PC-3 (cell line): ENCODE results near the gene PTPRN2. TPM values are rescaled to one million over a fixed set of nuclear protein-coding genes. Genes with fewer than 3 reads are reported as not detected.
"Not testable (repeated sequence)": the region's sequence is repeated elsewhere in the genome, so short reads cannot be mapped to it uniquely, and the experiment has no call there.

Experiments
- ATAC-seq: fragments of 200-7000 bp; cut with Tn5 transposase; 2 replicates; pipeline ENCODE4 v1.9.1; 2020; ENCODE audit warnings: mild to moderate bottlenecking, moderate library complexity
- BruUV-seq: library from RNA; stranded (reverse); fragments of 400-500 nt; replicated peaks from 2 replicates; lab custom pipeline; 2021; lab: Mats Ljungman, UMichigan
- CTCF ChIA-PET: fragments of 300-600 bp; sonication (Branson Sonifier 250); formaldehyde crosslinking; loops from one replicate; lab custom pipeline; 2022; ENCODE audit warnings: antibody characterized with exemption; lab: Charles Lee
- POLR2A ChIA-PET: fragments of 300-600 bp; sonication (Branson Sonifier 250); formaldehyde crosslinking; loops from one replicate; lab custom pipeline; 2022; ENCODE audit warnings: antibody characterized with exemption; ENCODE audit not compliant: unreplicated experiment; lab: Charles Lee
- DNase-seq: peaks from one replicate; pipeline ENCODE4 v3.0.0-alpha.2; 2015
- H2AFZ ChIP-seq: fragments of 300-600 bp; sonication (generic); 2 replicates; pipeline ENCODE4 v1.6.0; 2016; ENCODE audit warnings: antibody characterized with exemption, low read length
- H3F3A ChIP-seq: fragments of 300-600 bp; sonication (generic); one replicate; pipeline ENCODE4 v1.6.0; 2017; ENCODE audit warnings: antibody characterized with exemption, low read length, control low read depth, mild to moderate bottlenecking; ENCODE audit not compliant: unreplicated experiment
- H3K27ac ChIP-seq: fragments of 300-600 bp; sonication (generic); 2 replicates; pipeline ENCODE4 v1.5.1; 2016; ENCODE audit warnings: mild to moderate bottlenecking, low read length
- H3K27me3 ChIP-seq: fragments of 300-600 bp; sonication (generic); 2 replicates; pipeline ENCODE4 v1.6.1; 2016; ENCODE audit warnings: low read length, mixed read lengths
- H3K36me3 ChIP-seq: fragments of 300-600 bp; sonication (generic); 2 replicates; pipeline ENCODE4 v1.6.1; 2016; ENCODE audit warnings: low read depth, mixed run types, low read length, mixed read lengths
- H3K4me1 ChIP-seq: fragments of 300-600 bp; sonication (generic); 2 replicates; pipeline ENCODE4 v1.5.1; 2016; ENCODE audit warnings: low read length; ENCODE audit not compliant: insufficient read depth
- H3K4me2 ChIP-seq: fragments of 300-600 bp; sonication (generic); 2 replicates; pipeline ENCODE4 v1.6.0; 2016; ENCODE audit warnings: low read length
- H3K4me3 ChIP-seq: fragments of 300-600 bp; sonication (generic); 2 replicates; pipeline ENCODE4 v1.5.1; 2016; ENCODE audit warnings: mild to moderate bottlenecking, low read length, mixed read lengths
- H3K79me2 ChIP-seq: fragments of 300-600 bp; sonication (generic); 2 replicates; pipeline ENCODE4 v1.6.1; 2017; ENCODE audit warnings: low read length, mixed read lengths
- H3K9ac ChIP-seq: fragments of 300-600 bp; sonication (generic); 2 replicates; pipeline ENCODE4 v1.6.0; 2016; ENCODE audit warnings: mild to moderate bottlenecking, low read length
- H3K9me2 ChIP-seq: fragments of 300-600 bp; sonication (generic); replicated peaks from 2 replicates; pipeline ENCODE4 v1.6.1; 2016; ENCODE audit warnings: mixed run types, low read length, mixed read lengths
- H3K9me3 ChIP-seq: fragments of 300-600 bp; sonication (generic); 2 replicates; pipeline ENCODE4 v1.6.1; 2016; ENCODE audit warnings: low read length, mixed read lengths
- H4K20me1 ChIP-seq: fragments of 300-600 bp; sonication (generic); 2 replicates; pipeline ENCODE4 v1.6.1; 2016; ENCODE audit warnings: low read length, mixed read lengths
- EZH2 ChIP-seq: fragments of 300-600 bp; sonication (generic); IDR thresholded peaks from one replicate; pipeline ENCODE4 v1.6.1; 2017; ENCODE audit warnings: antibody characterized with exemption, mild to moderate bottlenecking, low read length; ENCODE audit not compliant: unreplicated experiment
- EZH2phosphoT487 ChIP-seq: fragments of 300-600 bp; sonication (generic); IDR thresholded peaks from 2 replicates; pipeline ENCODE4 v1.6.1; 2018; ENCODE audit warnings: mild to moderate bottlenecking, antibody characterized with exemption, low read length, borderline replicate concordance
- intact Hi-C: fragments of 100-400 bp; cut with micrococcal nuclease; formaldehyde crosslinking; loops from 2 replicates; pipeline ENCODE4 v1.9.0; 2023
- total RNA-seq: library from RNA; depleted of rRNA; stranded (reverse); fragments of >200 nt; gene quantifications from 2 replicates; pipeline ENCODE4 v1.2.3, GENCODE V29; 2014
- TF ChIP-seq, protein P1 (sequence below): fragments of 300-600 bp; sonication (generic); conservative IDR thresholded peaks from 2 replicates; pipeline ENCODE4 v1.5.1; 2017; ENCODE audit warnings: antibody characterized with exemption, low read depth, mild to moderate bottlenecking, low read length

The PTPRN2 gene
- total RNA-seq, 1 experiment from 2014 or later, result 3.2 TPM

DNA sequence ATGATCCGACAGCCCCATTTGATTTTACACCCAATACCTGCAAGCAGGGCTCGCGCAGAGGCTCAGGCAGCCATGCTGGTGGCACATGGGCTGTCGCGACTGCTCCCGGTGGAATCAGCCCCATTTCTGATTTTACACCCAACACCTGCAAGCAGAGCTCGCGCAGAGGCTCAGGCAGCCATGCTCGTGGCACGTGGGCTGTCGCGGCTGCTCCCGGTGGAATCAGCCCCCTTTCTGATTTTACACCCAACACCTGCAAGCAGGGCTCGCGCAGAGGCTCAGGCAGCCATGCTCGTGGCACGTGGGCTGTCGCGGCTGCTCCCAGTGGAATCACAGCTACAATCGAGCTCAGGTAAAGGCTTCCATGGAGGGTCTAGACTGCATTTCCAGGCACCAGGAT lies 244.1 kb downstream of the PTPRN2 start:
- DNase-seq, result no peak
- no peak overlapping the region for H3K4me2 ChIP-seq
- no peak for ATAC-seq
- 0 out of 2 replicates have a peak, but pooled peaks cover 4% of the 10 kb centered on the region for H3K9me3 ChIP-seq
- H3F3A ChIP-seq, result no peaks in the 10 kb centered on the region
- intact Hi-C loops, result no loop called here
- BruUV-seq, result no TSS peak
- H2AFZ ChIP-seq, result no peak overlapping the region
- H3K9ac ChIP-seq, result no peak overlapping the region
- H3K9me2 ChIP-seq, result no peaks in the 10 kb centered on the region
- H3K4me3 ChIP-seq, result no peak overlapping the region
- H3K27me3 ChIP-seq, result no peaks in the 10 kb centered on the region
- no peak overlapping the region for H3K27ac ChIP-seq
- TF ChIP-seq EZH2phosphoT487 (no peak), EZH2 (no peak)
- TF ChIP-seq, protein P1, sequence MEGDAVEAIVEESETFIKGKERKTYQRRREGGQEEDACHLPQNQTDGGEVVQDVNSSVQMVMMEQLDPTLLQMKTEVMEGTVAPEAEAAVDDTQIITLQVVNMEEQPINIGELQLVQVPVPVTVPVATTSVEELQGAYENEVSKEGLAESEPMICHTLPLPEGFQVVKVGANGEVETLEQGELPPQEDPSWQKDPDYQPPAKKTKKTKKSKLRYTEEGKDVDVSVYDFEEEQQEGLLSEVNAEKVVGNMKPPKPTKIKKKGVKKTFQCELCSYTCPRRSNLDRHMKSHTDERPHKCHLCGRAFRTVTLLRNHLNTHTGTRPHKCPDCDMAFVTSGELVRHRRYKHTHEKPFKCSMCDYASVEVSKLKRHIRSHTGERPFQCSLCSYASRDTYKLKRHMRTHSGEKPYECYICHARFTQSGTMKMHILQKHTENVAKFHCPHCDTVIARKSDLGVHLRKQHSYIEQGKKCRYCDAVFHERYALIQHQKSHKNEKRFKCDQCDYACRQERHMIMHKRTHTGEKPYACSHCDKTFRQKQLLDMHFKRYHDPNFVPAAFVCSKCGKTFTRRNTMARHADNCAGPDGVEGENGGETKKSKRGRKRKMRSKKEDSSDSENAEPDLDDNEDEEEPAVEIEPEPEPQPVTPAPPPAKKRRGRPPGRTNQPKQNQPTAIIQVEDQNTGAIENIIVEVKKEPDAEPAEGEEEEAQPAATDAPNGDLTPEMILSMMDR, result no peak
- no peaks in the 10 kb centered on the region for H3K79me2 ChIP-seq
- ChIA-PET POLR2A (no interaction called here), CTCF (no interaction called here)
- H3K4me1 ChIP-seq, result no peaks in the 10 kb centered on the region
- H4K20me1 ChIP-seq, result no peaks in the 10 kb centered on the region
- no peaks in the 10 kb centered on the region for H3K36me3 ChIP-seq

DNA sequence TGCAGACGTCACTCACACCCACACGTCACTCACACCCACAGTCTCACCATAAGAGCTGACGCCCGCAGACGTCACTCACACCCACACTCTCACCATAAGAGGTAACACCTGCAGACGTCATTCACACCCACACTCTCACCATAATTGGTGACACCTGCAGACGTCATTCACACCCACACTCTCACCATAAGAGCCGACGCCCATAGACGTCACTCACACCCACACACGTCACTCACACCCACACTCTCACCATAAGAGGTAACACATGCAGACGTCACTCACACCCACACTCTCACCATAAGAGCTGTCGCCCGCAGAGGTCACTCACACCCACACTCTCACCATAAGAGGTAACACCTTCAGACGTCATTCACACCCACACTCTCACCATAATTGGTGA lies 246.5 kb downstream of the PTPRN2 start:
- H3K4me1 ChIP-seq, H3F3A ChIP-seq, POLR2A ChIA-PET, H3K79me2 ChIP-seq, H3K4me3 ChIP-seq, DNase-seq, H3K27ac ChIP-seq, H2AFZ ChIP-seq, H3K27me3 ChIP-seq, intact Hi-C loops, H3K36me3 ChIP-seq, H3K4me2 ChIP-seq, H3K9me2 ChIP-seq, H4K20me1 ChIP-seq, CTCF ChIA-PET, H3K9ac ChIP-seq, BruUV-seq, ATAC-seq: not testable (repeated sequence)
- peaks cover 13% of the 10 kb centered on the region for H3K9me3 ChIP-seq

DNA sequence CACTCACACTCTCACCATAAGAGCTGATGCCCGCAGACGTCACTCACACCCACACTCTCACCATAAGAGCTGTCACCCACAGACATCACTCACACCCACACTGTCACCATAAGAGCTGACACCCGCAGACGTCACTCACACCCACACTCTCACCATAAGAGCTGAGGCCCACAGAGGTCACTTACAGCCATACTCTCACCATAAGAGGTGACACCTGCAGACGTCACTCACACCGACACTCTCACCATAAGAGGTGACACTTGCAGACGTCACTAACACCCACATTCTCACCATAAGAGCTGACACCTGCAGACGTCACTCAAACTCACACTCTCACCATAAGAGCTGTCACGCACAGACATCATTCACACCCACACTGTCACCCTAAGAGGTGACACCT lies 250.7 kb downstream of the PTPRN2 start:
- H4K20me1 ChIP-seq, H3K79me2 ChIP-seq, H3K9me2 ChIP-seq, H3K9ac ChIP-seq, H3F3A ChIP-seq, H3K36me3 ChIP-seq, H2AFZ ChIP-seq, H3K4me1 ChIP-seq, BruUV-seq, H3K27me3 ChIP-seq, H3K4me2 ChIP-seq, intact Hi-C loops, H3K27ac ChIP-seq, POLR2A ChIA-PET, ATAC-seq, H3K4me3 ChIP-seq, DNase-seq, CTCF ChIA-PET: not testable (repeated sequence)
- H3K9me3 ChIP-seq, result peaks cover 13% of the 10 kb centered on the region

DNA sequence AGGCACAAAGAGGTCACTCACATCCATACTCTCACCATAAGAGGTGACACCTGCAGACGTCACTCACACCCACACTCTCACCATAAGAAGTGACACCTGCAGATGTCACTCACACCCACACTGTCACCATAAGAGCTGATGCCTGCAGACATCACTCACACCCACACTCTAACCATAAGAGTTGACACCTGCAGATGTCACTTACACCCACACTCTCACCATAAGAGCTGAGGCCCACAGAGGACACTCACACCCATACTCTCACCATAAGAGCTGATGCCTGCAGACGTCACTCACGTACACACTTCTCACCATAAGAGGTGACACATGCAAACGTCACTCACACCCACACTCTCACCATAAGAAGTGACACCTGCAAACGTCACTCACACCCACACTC lies 255.1 kb downstream of the PTPRN2 start:
- intact Hi-C loops, DNase-seq, H3K4me1 ChIP-seq, BruUV-seq, H3K9me3 ChIP-seq, H3F3A ChIP-seq, POLR2A ChIA-PET, H3K9me2 ChIP-seq, CTCF ChIA-PET, H3K4me2 ChIP-seq, H3K79me2 ChIP-seq, H4K20me1 ChIP-seq, H2AFZ ChIP-seq, H3K27ac ChIP-seq, ATAC-seq, H3K9ac ChIP-seq, H3K4me3 ChIP-seq, H3K36me3 ChIP-seq, H3K27me3 ChIP-seq: not testable (repeated sequence)

DNA sequence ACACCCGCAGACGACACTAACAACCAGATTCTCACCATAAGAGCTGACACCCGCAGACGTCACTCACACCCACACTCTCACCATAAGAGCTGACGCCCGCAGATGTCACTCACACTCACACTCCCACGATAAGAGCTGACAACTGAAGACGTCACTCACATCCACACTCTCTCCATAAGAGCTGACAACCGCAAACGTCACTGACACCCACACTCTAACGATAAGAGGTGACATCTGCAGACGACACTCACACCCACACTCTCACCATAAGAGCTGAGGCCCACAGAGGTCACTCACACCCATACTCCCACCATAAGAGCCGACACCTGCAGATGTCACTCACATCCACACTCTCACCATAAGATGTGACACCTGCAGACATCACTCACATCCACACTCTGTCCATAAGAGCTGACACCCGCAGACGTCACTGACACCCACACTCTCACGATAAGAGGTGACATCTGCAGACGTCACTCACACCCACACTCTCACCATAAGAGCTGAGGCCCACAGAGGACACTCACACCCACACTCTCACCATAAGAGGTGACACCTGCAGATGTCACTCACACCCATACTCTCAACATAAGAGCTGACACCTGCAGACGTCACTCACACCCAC lies 255.7 kb downstream of the PTPRN2 start:
- CTCF ChIA-PET, intact Hi-C loops, H3K9ac ChIP-seq, H4K20me1 ChIP-seq, H3K4me1 ChIP-seq, H3K27ac ChIP-seq, BruUV-seq, H3K79me2 ChIP-seq, H3K4me2 ChIP-seq, H3K27me3 ChIP-seq, ATAC-seq, H3K9me2 ChIP-seq, DNase-seq, H2AFZ ChIP-seq, H3K4me3 ChIP-seq, H3K9me3 ChIP-seq, POLR2A ChIA-PET, H3F3A ChIP-seq, H3K36me3 ChIP-seq: not testable (repeated sequence)
